Left ventricle myocardium inferior (tissue), 1 donor: Measurements from ENCODE around the gene HOXD8. TPM values are rescaled to one million over a fixed set of nuclear protein-coding genes. Genes with fewer than 3 reads are reported as not detected.

Experiments
- DNase-seq: peaks from one replicate; pipeline ENCODE4 v3.0.0-alpha.2; 2020
- H3K27ac ChIP-seq: fragments of 200-600 bp; replicated peaks from 2 replicates; pipeline ENCODE4 v1.8.0; 2021
- H3K27me3 ChIP-seq: fragments of 200-600 bp; 2 replicates; pipeline ENCODE4 v1.8.0; 2021; ENCODE audit warnings: low read depth
- H3K36me3 ChIP-seq: fragments of 200-600 bp; 2 replicates; pipeline ENCODE4 v1.8.0; 2021
- H3K4me1 ChIP-seq: fragments of 200-600 bp; 2 replicates; pipeline ENCODE4 v1.8.0; 2021
- H3K4me3 ChIP-seq: fragments of 200-600 bp; 2 replicates; pipeline ENCODE4 v1.8.0; 2021; ENCODE audit warnings: mild to moderate bottlenecking, moderate library complexity
- H3K9me3 ChIP-seq: fragments of 200-600 bp; replicated peaks from 2 replicates; pipeline ENCODE4 v1.8.0; 2021
- CTCF ChIP-seq: fragments of 200-600 bp; IDR thresholded peaks from 2 replicates; pipeline ENCODE4 v1.8.0; 2021; ENCODE audit warnings: antibody characterized with exemption, mild to moderate bottlenecking, borderline replicate concordance
- intact Hi-C: fragments of 100-400 bp; cut with micrococcal nuclease; formaldehyde crosslinking; loops from one replicate; pipeline ENCODE4 v1.11.0; 2022
- total RNA-seq: library from RNA; stranded (reverse); fragmentation: NEBNext Ultra II Directional; extraction: Animal tissue kit (Norgen Biotek cat#: 25700); gene quantifications from one replicate; pipeline ENCODE4 v1.2.1, GENCODE V29; 2021
- donor health status: DM: no; HTN: yes; CAD: no; lungs with severe emphysema.

HOXD8 gene
- total RNA-seq, 1 donor from 2014 or later = 0.14 TPM

GRCh38 chr2:176081837-176082524 lies 47.5 kb upstream of the HOXD8 start:
- Histone ChIP-seq H3K27me3 (peaks cover 100% of the 10 kb centered on the region), H3K4me3 (no peak overlapping the region), H3K36me3 (no peaks in the 10 kb centered on the region), H3K9me3 (peaks cover 6% of the 10 kb centered on the region), H3K4me1 (peaks cover 54% of the 10 kb centered on the region), H3K27ac (no peak overlapping the region)
- intact Hi-C loops = no loop called here
- TF ChIP-seq CTCF = no peak
- DNase-seq = no peak

DNA sequence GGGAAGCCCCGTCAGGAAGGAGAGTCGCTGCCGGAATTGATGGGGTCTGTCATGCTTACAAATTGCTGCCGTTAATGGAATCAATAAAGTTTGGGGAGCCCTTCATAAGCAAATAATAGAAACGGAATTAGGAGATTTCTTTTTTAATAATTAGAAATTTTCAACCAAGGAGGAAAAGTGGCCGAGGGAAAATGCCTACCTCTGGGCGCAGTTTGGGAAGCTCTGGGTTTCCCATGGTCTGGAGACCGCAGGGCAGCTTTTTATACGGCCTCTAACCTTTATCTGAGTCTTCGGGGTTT lies 47.0 kb upstream of the HOXD8 start:
- Histone ChIP-seq H3K27ac (no peak overlapping the region), H3K9me3 (peaks cover 6% of the 10 kb centered on the region), H3K4me3 (no peak overlapping the region), H3K27me3 (peaks cover 100% of the 10 kb centered on the region), H3K36me3 (no peaks in the 10 kb centered on the region), H3K4me1 (peaks cover 54% of the 10 kb centered on the region)
- intact Hi-C loops = no loop called here
- no peak for TF ChIP-seq CTCF
- DNase-seq = no peak

- no peaks in the 10 kb centered on the region for H3K36me3 ChIP-seq
- H3K4me3 ChIP-seq = no peak overlapping the region
- H3K27me3 ChIP-seq = peaks cover 100% of the 10 kb centered on the region
- H3K4me1 ChIP-seq = peaks cover 58% of the 10 kb centered on the region
- no peak overlapping the region for H3K27ac ChIP-seq
- no peak for DNase-seq
- peaks cover 6% of the 10 kb centered on the region for H3K9me3 ChIP-seq
- no peak for TF ChIP-seq CTCF
- intact Hi-C loops = no loop called here
These were observed 46.4 kb upstream of the HOXD8 start for GRCh38 chr2:176082824-176083751.

- DNase-seq = no peak
- peaks cover 63% of the 10 kb centered on the region for H3K4me1 ChIP-seq
- no peaks in the 10 kb centered on the region for H3K36me3 ChIP-seq
- intact Hi-C loops = no loop called here
- H3K27ac ChIP-seq = no peak within 1 kb of the TSS
- H3K4me3 ChIP-seq = no peak within 1 kb of the TSS
- peaks cover 6% of the 10 kb centered on the region for H3K9me3 ChIP-seq
- no peak for TF ChIP-seq CTCF
- peaks cover 100% of the 10 kb centered on the region for H3K27me3 ChIP-seq
These were observed 45.7 kb upstream of the HOXD8 start, which contains the start of gene EVX2 for GRCh38 chr2:176083796-176084261. Gene EVX2 (minus strand): TSS chr2:176083962. CDS start chr2:176083776, 186 bp downstream.

DNA sequence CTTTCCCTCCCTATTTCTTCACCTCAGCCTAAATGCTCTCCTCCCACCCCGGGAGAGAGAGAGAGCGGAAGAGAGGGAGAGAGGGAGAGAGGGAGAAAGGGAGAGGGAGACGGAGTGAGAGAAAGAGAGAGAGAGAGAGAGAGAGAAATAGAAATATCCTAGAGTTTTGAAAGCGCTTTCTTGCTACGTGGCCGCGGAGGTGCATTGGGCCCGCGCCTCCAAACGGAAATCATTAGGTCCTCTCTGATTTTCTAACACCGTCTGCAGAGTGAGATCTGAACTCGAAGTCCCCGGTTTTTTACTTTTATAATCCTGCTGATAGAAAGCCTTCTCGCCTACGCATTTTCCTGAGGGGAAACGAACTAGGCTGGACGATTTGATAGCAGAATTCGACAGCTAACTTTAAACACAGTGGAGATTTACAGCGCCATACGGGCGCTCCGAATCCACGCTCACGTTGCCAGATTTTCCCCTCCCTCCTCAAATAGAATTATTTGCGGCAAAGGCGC lies 44.8 kb upstream of the HOXD8 start:
- H3K27me3 ChIP-seq = peaks cover 100% of the 10 kb centered on the region
- H3K4me3 ChIP-seq = no peak overlapping the region
- H3K36me3 ChIP-seq = no peaks in the 10 kb centered on the region
- intact Hi-C loops = loop anchor here (5.0 kb wide), 1 partner anchor 397 kb away; no protein-coding TSS in a partner anchor
- TF ChIP-seq CTCF = no peak
- peaks cover 55% of the 10 kb centered on the region for H3K4me1 ChIP-seq
- peaks cover 6% of the 10 kb centered on the region for H3K9me3 ChIP-seq
- no peak overlapping the region for H3K27ac ChIP-seq
- DNase-seq = no peak
